RWPE1 (cell line): ENCODE data around the gene FMNL1.

Experiments
- CTCF ChIA-PET: fragments of 350-600 bp; sonication (Branson Sonifier 250); formaldehyde crosslinking; extraction: SDS; loops from one replicate; lab custom pipeline; 2021; lab: Yijun Ruan, JAX
- POLR2A ChIA-PET: fragments of 400-600 bp; formaldehyde crosslinking; extraction: SDS; loops from one replicate; lab custom pipeline; 2020; ENCODE audit warnings: antibody characterized with exemption; ENCODE audit not compliant: low non-redundant PET; lab: Yijun Ruan, JAX
- DNase-seq: peaks from one replicate; pipeline ENCODE4 v3.0.0; 2012; ENCODE audit warnings: low spot score
- H3K27ac ChIP-seq: fragments of 450-650 bp; 2 replicates; pipeline ENCODE4 v1.5.1; 2017
- CTCF ChIP-seq: fragments of 450-650 bp; conservative IDR thresholded peaks from 2 replicates; pipeline ENCODE4 v1.5.1; 2017; ENCODE audit warnings: low read depth, mild to moderate bottlenecking

Gene FMNL1

GRCh38 chr17:45293413-45294211 is 71.9 kb downstream of the FMNL1 start:
- no peak for TF ChIP-seq CTCF
- DNase-seq = peak; percentile 76
- ChIA-PET CTCF (interaction anchor here (0.7 to 2.3 kb wide), 4 partner anchors 14 to 24 kb away, joined by 3 to 10 read pairs (median 5); partner anchors contain the start of gene MAP3K14), POLR2A (interaction anchor here (0.7 kb wide), 1 partner anchor 16 kb away, joined by 3 read pairs; no protein-coding TSS in a partner anchor)
- peak overlapping the region; percentile 93 for H3K27ac ChIP-seq

DNA sequence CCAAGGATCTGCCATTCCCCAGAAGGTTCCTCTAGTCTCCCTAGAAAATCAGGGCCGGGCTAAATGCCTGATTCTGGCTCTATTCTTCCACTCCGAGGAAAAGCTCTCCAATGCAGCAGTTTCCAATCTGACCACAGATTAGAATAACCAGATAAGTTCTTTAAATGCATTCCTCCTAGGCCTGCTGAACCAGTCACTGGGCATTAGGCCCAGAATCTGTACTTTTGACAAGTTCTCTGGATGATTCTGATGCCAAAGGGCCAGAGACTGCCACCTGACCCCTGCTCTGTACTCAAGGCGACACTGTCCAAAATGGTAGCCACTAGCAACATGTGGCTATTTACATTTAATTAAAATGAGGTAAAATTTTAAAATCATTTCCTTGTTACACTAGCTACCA is 72.8 kb downstream of the FMNL1 start:
- DNase-seq = peak; percentile 55
- ChIA-PET POLR2A (interaction anchor here (0.7 kb wide), 1 partner anchor 15 kb away, joined by 3 read pairs; no protein-coding TSS in a partner anchor), CTCF (interaction anchor here (0.7 to 2.3 kb wide), 2 partner anchors 13 to 23 kb away, joined by 3 to 10 read pairs; partner anchors contain the start of gene MAP3K14)
- no peak for TF ChIP-seq CTCF
- peak overlapping the region; percentile 93 for H3K27ac ChIP-seq

DNA sequence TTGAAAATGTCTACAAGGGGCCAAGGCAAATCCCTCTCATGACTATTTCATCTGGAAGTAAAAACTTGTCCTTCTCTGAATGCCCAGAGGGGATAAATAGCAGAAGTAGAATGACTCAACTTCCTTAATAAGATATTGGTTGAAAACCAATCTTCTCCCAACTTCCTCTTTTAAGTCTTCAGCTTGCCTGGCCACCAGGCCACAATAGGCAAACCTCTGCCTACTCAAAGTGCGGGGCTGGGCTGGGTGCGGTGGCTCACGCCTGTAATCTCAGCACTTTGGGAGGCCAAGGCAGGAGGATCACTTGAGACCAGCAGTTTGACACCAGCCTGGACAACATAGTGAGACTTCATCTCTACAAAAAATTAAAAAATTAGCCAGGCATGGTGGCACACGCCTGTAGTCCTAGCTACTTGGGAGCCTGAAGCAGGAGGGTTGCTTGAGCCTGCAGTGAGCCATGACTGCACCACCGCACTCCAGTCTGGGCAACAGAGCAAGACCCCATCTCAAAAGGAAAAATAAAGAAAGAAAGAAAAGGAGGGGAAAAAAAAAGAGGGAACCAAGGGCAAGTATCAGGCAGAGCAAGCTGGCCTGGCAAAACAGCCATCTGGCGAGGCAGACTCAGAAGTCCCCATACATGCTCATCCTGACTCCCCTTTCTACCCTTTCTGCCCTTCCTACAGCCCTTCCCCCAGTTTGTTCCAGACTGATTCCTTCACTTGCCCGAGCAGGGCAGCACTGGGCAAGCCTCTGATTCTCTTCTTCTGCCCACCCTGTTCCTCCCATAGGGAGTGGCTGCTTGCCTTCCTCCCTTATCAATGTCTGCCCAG is 74.5 kb downstream of the FMNL1 start:
- no peak for TF ChIP-seq CTCF
- ChIA-PET CTCF (interaction anchor here (1.1 kb wide), 1 partner anchor 20 kb away, joined by 3 read pairs; no protein-coding TSS in a partner anchor), POLR2A (no interaction called here)
- DNase-seq = peak; percentile 68
- peak overlapping the region; percentile 86 for H3K27ac ChIP-seq

GRCh38 chr17:45296833-45297124 is 75.1 kb downstream of the FMNL1 start:
- CTCF ChIA-PET = no interaction called here
- H3K27ac ChIP-seq = peak overlapping the region; percentile 86
- TF ChIP-seq CTCF = no peak
- POLR2A ChIA-PET = no interaction called here
- DNase-seq = no peak
